SK-N-SH treated with all-trans-retinoic acid at 6 μM for 48 hours (cell line): ENCODE results near the gene TACR1.

ENCODE experiments used
- ARNTL ChIP-seq: fragments of 450-650 bp; formaldehyde crosslinking; IDR thresholded peaks from 2 replicates; pipeline ENCODE4 v1.5.0; 2020; ENCODE audit warnings: low read depth, mild to moderate bottlenecking, moderate library complexity, borderline replicate concordance
- CREB5 ChIP-seq: fragments of 250-450 bp; sonication (Bioruptor Pico); IDR thresholded peaks from 2 replicates; pipeline ENCODE4 v1.5.1; 2020; ENCODE audit warnings: low read depth, mild to moderate bottlenecking, moderate library complexity
- CSDC2 ChIP-seq: fragments of 250-450 bp; sonication (Bioruptor Pico); IDR thresholded peaks from 2 replicates; pipeline ENCODE4 v1.5.0; 2020; ENCODE audit warnings: mild to moderate bottlenecking, moderate library complexity
- ISL1 ChIP-seq: fragments of 250-450 bp; sonication (Bioruptor Pico); IDR thresholded peaks from 2 replicates; pipeline ENCODE4 v2.1.2; 2022; ENCODE audit warnings: mild to moderate bottlenecking, moderate library complexity
- OSR1 ChIP-seq: fragments of 250-450 bp; sonication (Bioruptor Pico); IDR thresholded peaks from 2 replicates; pipeline ENCODE4 v1.8.0; 2022; ENCODE audit warnings: moderate library complexity, mild to moderate bottlenecking, inconsistent platforms
- PPARA ChIP-seq: fragments of 250-450 bp; sonication (Bioruptor Pico); IDR thresholded peaks from 2 replicates; pipeline ENCODE4 v1.5.0; 2020; ENCODE audit warnings: mild to moderate bottlenecking, borderline replicate concordance
- RARB ChIP-seq: fragments of 250-450 bp; sonication (Bioruptor Pico); IDR thresholded peaks from 2 replicates; pipeline ENCODE4 v1.8.0; 2021; ENCODE audit warnings: mild to moderate bottlenecking, moderate library complexity
- TCF4 ChIP-seq: fragments of 250-450 bp; sonication (Bioruptor Pico); IDR thresholded peaks from 2 replicates; pipeline ENCODE4 v1.8.0; 2021; ENCODE audit warnings: mild to moderate bottlenecking, moderate library complexity, borderline replicate concordance
- ZFP30 ChIP-seq: fragments of 450-650 bp; formaldehyde crosslinking; IDR thresholded peaks from 2 replicates; pipeline ENCODE4 v1.5.0; 2022; ENCODE audit warnings: mild to moderate bottlenecking, moderate library complexity
- ZNF70 ChIP-seq: fragments of 450-650 bp; formaldehyde crosslinking; IDR thresholded peaks from 2 replicates; pipeline ENCODE4 v1.5.0; 2020; ENCODE audit warnings: mild to moderate bottlenecking, moderate library complexity
- TF ChIP-seq, protein P1 (sequence below): fragments of 250-450 bp; sonication (Bioruptor Pico); IDR thresholded peaks from 2 replicates; pipeline ENCODE4 v1.8.0; 2020; ENCODE audit warnings: mild to moderate bottlenecking, moderate library complexity, borderline replicate concordance

DNA sequence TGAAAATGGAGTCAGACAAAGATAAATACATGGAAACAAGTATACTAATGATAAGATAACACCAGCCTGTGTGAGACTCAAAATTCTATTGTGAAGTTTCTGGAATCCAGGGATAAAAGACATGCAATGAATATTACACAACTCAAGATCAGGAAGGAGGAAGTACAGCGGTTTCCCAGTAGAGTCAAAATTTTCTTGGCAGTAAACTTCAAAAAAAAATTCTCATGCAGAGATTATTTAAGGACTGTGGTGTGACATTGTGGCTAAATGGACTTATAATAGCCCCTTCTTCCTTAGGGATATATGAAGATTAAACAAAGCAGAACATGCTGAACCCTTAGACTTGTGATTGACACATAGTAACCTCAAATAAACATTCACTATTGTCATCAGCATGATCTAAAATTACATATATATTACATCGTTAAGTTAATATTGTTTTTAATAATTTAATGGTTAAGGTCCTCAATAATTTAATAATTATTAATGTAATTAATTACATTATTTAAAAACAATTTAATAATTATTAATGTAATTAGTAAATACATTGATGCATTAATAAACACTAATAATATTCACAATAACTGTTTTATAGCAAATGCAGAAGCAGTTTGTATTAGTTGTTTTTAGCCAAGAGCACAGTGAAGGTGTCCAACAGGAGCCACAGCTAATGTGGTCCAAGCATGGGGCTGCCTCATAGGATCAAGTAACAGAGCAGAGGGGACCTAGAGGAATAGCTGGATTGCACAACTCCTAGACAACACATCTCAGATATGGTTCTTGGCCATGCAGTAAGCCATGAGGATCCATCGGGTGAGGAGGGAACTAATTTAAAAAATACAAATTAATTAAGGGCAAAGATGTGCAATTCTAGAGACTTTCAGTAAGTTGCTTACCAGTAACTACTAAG lies 163.6 kb downstream of the TACR1 start:
- TF ChIP-seq ZNF70, result no peak
- no peak for TF ChIP-seq CSDC2
- TF ChIP-seq, protein P1, sequence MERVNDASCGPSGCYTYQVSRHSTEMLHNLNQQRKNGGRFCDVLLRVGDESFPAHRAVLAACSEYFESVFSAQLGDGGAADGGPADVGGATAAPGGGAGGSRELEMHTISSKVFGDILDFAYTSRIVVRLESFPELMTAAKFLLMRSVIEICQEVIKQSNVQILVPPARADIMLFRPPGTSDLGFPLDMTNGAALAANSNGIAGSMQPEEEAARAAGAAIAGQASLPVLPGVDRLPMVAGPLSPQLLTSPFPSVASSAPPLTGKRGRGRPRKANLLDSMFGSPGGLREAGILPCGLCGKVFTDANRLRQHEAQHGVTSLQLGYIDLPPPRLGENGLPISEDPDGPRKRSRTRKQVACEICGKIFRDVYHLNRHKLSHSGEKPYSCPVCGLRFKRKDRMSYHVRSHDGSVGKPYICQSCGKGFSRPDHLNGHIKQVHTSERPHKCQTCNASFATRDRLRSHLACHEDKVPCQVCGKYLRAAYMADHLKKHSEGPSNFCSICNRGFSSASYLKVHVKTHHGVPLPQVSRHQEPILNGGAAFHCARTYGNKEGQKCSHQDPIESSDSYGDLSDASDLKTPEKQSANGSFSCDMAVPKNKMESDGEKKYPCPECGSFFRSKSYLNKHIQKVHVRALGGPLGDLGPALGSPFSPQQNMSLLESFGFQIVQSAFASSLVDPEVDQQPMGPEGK (CRISPR knock-in tag), result no peak
- TF ChIP-seq OSR1 (CRISPR knock-in tag), result no peak
- TF ChIP-seq ARNTL (CRISPR knock-in tag), result no peak
- TF ChIP-seq ZFP30 (CRISPR knock-in tag), result no peak
- no peak for TF ChIP-seq RARB
- no peak for TF ChIP-seq ISL1 (CRISPR knock-in tag)
- no peak for TF ChIP-seq CREB5 (CRISPR knock-in tag)
- TF ChIP-seq TCF4, result no peak
- no peak for TF ChIP-seq PPARA
